H9 (cell line): ENCODE results near the gene HERPUD2. TPM values are rescaled to one million over a fixed set of nuclear protein-coding genes. Genes with fewer than 3 reads are reported as not detected.

Experiments
- DNase-seq: peaks from one replicate; pipeline ENCODE4 v3.0.0-alpha.2; 2017
- H2AFZ ChIP-seq: one replicate; pipeline ENCODE4 v1.6.1; 2013; ENCODE audit warnings: mild to moderate bottlenecking, low read length, control low read depth, moderate library complexity
- H2AK5ac ChIP-seq: 2 replicates; pipeline ENCODE4 v1.6.1; 2013; ENCODE audit warnings: low read length, control low read depth, mixed read lengths; ENCODE audit not compliant: insufficient read length
- H2BK120ac ChIP-seq: one replicate; pipeline ENCODE4 v1.6.1; 2013; ENCODE audit warnings: low read depth, mild to moderate bottlenecking, low read length, control low read depth, inconsistent platforms; ENCODE audit not compliant: poor library complexity, severe bottlenecking
- H2BK12ac ChIP-seq: 2 replicates; pipeline ENCODE4 v1.6.1; 2013; ENCODE audit warnings: low read length, control low read depth, mixed read lengths, low read depth; ENCODE audit not compliant: insufficient read length
- H2BK15ac ChIP-seq: 2 replicates; pipeline ENCODE4 v1.6.1; 2013; ENCODE audit warnings: low read depth, low read length, control low read depth
- H2BK20ac ChIP-seq: one replicate; pipeline ENCODE4 v1.6.1; 2013; ENCODE audit warnings: low read depth, mild to moderate bottlenecking, low read length, control low read depth, inconsistent platforms; ENCODE audit not compliant: poor library complexity, severe bottlenecking
- H2BK5ac ChIP-seq: 2 replicates; pipeline ENCODE4 v1.6.1; 2013; ENCODE audit warnings: low read length, control low read depth, mixed read lengths; ENCODE audit not compliant: insufficient read length
- H3K14ac ChIP-seq: 2 replicates; pipeline ENCODE4 v1.6.1; 2013; ENCODE audit warnings: low read length, control low read depth; ENCODE audit not compliant: insufficient read depth
- H3K18ac ChIP-seq: 2 replicates; pipeline ENCODE4 v1.6.1; 2013; ENCODE audit warnings: low read depth, mild to moderate bottlenecking, mixed read lengths, low read length, control low read depth; ENCODE audit not compliant: insufficient read length
- H3K23ac ChIP-seq: 2 replicates; pipeline ENCODE4 v1.6.1; 2013; ENCODE audit warnings: low read length, control low read depth, mixed read lengths, low read depth; ENCODE audit not compliant: insufficient read length
- H3K23me2 ChIP-seq: 2 replicates; pipeline ENCODE4 v1.6.1; 2013; ENCODE audit warnings: low read depth, mild to moderate bottlenecking, mixed read lengths, low read length, control low read depth; ENCODE audit not compliant: insufficient read length, poor library complexity, severe bottlenecking
- H3K27ac ChIP-seq: 2 replicates; pipeline ENCODE4 v1.5.1; 2013; ENCODE audit warnings: low read length, control low read depth, mixed read lengths, low read depth; ENCODE audit not compliant: insufficient read length
- H3K27me3 ChIP-seq: 2 replicates; pipeline ENCODE4 v1.6.1; 2013; ENCODE audit warnings: low read length, control low read depth, inconsistent platforms; ENCODE audit not compliant: insufficient read depth
- H3K4ac ChIP-seq: 2 replicates; pipeline ENCODE4 v1.6.1; 2013; ENCODE audit warnings: low read depth, mild to moderate bottlenecking, control low read depth, inconsistent platforms, low read length, moderate library complexity
- H3K4me1 ChIP-seq: 2 replicates; pipeline ENCODE4 v1.6.1; 2013; ENCODE audit warnings: low read length, control low read depth, inconsistent platforms; ENCODE audit not compliant: insufficient read depth
- H3K4me2 ChIP-seq: 2 replicates; pipeline ENCODE4 v1.6.1; 2013; ENCODE audit warnings: low read length, control low read depth, mixed read lengths; ENCODE audit not compliant: insufficient read length, insufficient read depth
- H3K56ac ChIP-seq: 2 replicates; pipeline ENCODE4 v1.6.1; 2013; ENCODE audit warnings: low read depth, mild to moderate bottlenecking, mixed read lengths, low read length, control low read depth; ENCODE audit not compliant: insufficient read length
- H3K79me1 ChIP-seq: 2 replicates; pipeline ENCODE4 v1.6.1; 2013; ENCODE audit warnings: low read depth, mild to moderate bottlenecking, moderate library complexity, low read length, control low read depth, inconsistent platforms; ENCODE audit not compliant: insufficient read depth, poor library complexity, severe bottlenecking
- H3K79me2 ChIP-seq: 2 replicates; pipeline ENCODE4 v1.6.1; 2013; ENCODE audit warnings: low read length, control low read depth, inconsistent platforms; ENCODE audit not compliant: insufficient read depth
- H3K9ac ChIP-seq: 2 replicates; pipeline ENCODE4 v1.6.1; 2013; ENCODE audit warnings: low read length, control low read depth, mixed read lengths; ENCODE audit not compliant: insufficient read length; ENCODE audit errors: extremely low read depth
- H3K9me3 ChIP-seq: one replicate; pipeline ENCODE4 v1.6.1; 2013; ENCODE audit warnings: low read depth, low read length, inconsistent platforms; ENCODE audit not compliant: control insufficient read depth
- H3T11ph ChIP-seq: one replicate; pipeline ENCODE4 v1.6.1; 2013; ENCODE audit warnings: mild to moderate bottlenecking, low read length, control low read depth, inconsistent platforms
- H4K20me1 ChIP-seq: one replicate; pipeline ENCODE4 v1.6.1; 2013; ENCODE audit not compliant: control insufficient read depth, insufficient read length, insufficient read depth
- H4K5ac ChIP-seq: 2 replicates; pipeline ENCODE4 v1.6.1; 2013; ENCODE audit warnings: low read depth, mild to moderate bottlenecking, mixed read lengths, low read length, control low read depth; ENCODE audit not compliant: insufficient read length
- H4K8ac ChIP-seq: replicated peaks from 2 replicates; pipeline ENCODE4 v1.6.1; 2013; ENCODE audit warnings: low read length, control low read depth, mixed read lengths, low read depth; ENCODE audit not compliant: insufficient read length
- H4K91ac ChIP-seq: 2 replicates; pipeline ENCODE4 v1.6.1; 2013; ENCODE audit warnings: low read depth, mild to moderate bottlenecking, moderate library complexity, mixed read lengths, low read length, control low read depth; ENCODE audit not compliant: insufficient read length
- H3K27ac Mint-ChIP-seq, 3 experiments: 2 replicates in 2 of 3; 3 replicates in 1 of 3; pipeline ENCODE4 v1.8.0; 2020 to 2021; ENCODE audit warnings: mixed read lengths in 3 of 3, mild to moderate bottlenecking in 1 of 3, moderate library complexity in 1 of 3
- H3K27me3 Mint-ChIP-seq: 2 replicates; pipeline ENCODE4 v1.8.0; 2021; ENCODE audit warnings: low read depth, mild to moderate bottlenecking, moderate library complexity, mixed read lengths
- H3K36me3 Mint-ChIP-seq, 3 experiments: 2 replicates in 2 of 3; 3 replicates in 1 of 3; pipeline ENCODE4 v1.8.0; 2020 to 2021; ENCODE audit warnings: low read depth in 3 of 3, mixed read lengths in 3 of 3; ENCODE audit not compliant: insufficient read depth in 1 of 3
- H3K4me1 Mint-ChIP-seq, 2 experiments: 2 replicates each; pipeline ENCODE4 v1.8.0; 2020; ENCODE audit warnings: mixed read lengths in 2 of 2
- H3K4me3 Mint-ChIP-seq, 2 experiments: 2 replicates in 1 of 2; 3 replicates in 1 of 2; pipeline ENCODE4 v1.8.0; 2020 to 2021; ENCODE audit warnings: mild to moderate bottlenecking in 2 of 2, mixed read lengths in 2 of 2, moderate library complexity in 1 of 2
- H3K9me3 Mint-ChIP-seq, 2 experiments: 2 replicates in 1 of 2; 3 replicates in 1 of 2; pipeline ENCODE4 v1.8.0; 2020; ENCODE audit warnings: mild to moderate bottlenecking in 2 of 2, mixed read lengths in 2 of 2, moderate library complexity in 1 of 2
- CTCF ChIP-seq: fragments of 200-600 bp; sonication (generic); conservative IDR thresholded peaks from 3 replicates; pipeline ENCODE4 v1.8.0; 2021; ENCODE audit warnings: antibody characterized with exemption, mild to moderate bottlenecking
- WGBS: extraction: QIAGEN DNeasy Blood & Tissue Kit; methylation state at CpG from one replicate; pipeline ENCODE4 v1.1.7; 2013; ENCODE audit warnings: missing lambda C conversion rate, low lambda C conversion rate, mixed read lengths; ENCODE audit not compliant: insufficient read length; ENCODE audit errors: extremely low coverage; 5-methylcytosine and 5-hydroxymethylcytosine counted together
- total RNA-seq: library from RNA; stranded (reverse); gene quantifications from 2 replicates; pipeline ENCODE4 v1.2.1, GENCODE V29; 2021

HERPUD2 gene
- total RNA-seq, 1 experiment from 2014 or later: 17.0 TPM

GRCh38 chr7:35685781-35686180, 9.2 kb downstream of the HERPUD2 start:
- Histone ChIP-seq H2BK5ac (no peak overlapping the region), H2BK15ac (no peak overlapping the region), H4K5ac (no peak overlapping the region), H2AFZ (no peak overlapping the region), H2BK120ac (no peak overlapping the region), H3K79me2 (no peaks in the 10 kb centered on the region), H3K79me1 (no peaks in the 10 kb centered on the region), H3K9me3 (no peaks in the 10 kb centered on the region), H2BK12ac (no peak overlapping the region), H3K14ac (no peak overlapping the region), H3K4me2 (no peak overlapping the region), H2AK5ac (no peak overlapping the region), H3K27ac (no peak overlapping the region), H4K91ac (no peak overlapping the region), H3K18ac (no peak overlapping the region), H3K4me1 (no peaks in the 10 kb centered on the region), H3K9ac (no peak overlapping the region), H4K8ac (no peak overlapping the region), H3T11ph (no peak overlapping the region), H2BK20ac (no peak overlapping the region), H3K27me3 (no peaks in the 10 kb centered on the region), H4K20me1 (no peaks in the 10 kb centered on the region), H3K23me2 (no peaks in the 10 kb centered on the region), H3K4ac (no peak overlapping the region), H3K23ac (no peak overlapping the region), H3K56ac (no peak overlapping the region)
- no CpG with 5 or more reads among the region's 5 CpGs for WGBS
- peaks cover 10 to 24% (median 13%) of the 10 kb centered on the region in 3 experiments; a peak in 6 of 7 replicates for H3K36me3 Mint-ChIP-seq
- no peaks in the 10 kb centered on the region for H3K27me3 Mint-ChIP-seq
- H3K27ac Mint-ChIP-seq: no peak overlapping the region
- no peak for DNase-seq
- H3K4me3 Mint-ChIP-seq: no peak overlapping the region
- H3K9me3 Mint-ChIP-seq: no peaks in the 10 kb centered on the region
- TF ChIP-seq CTCF: no peak
- H3K4me1 Mint-ChIP-seq: peaks cover 4 to 10% of the 10 kb centered on the region in 2 experiments
